GM12891 (cell line): ENCODE data around the gene COMMD10.

ENCODE experiments used
- PAX5 ChIP-seq: IDR thresholded peaks from 2 replicates; pipeline ENCODE4 v1.6.1; 2011; ENCODE audit warnings: low read length, moderate library complexity, mild to moderate bottlenecking; ENCODE audit not compliant: insufficient read depth, severe bottlenecking
- POLR2A ChIP-seq: IDR thresholded peaks from 2 replicates; pipeline ENCODE4 v1.6.1; 2011; ENCODE audit warnings: low read depth, low read length, control low read depth
- POLR2AphosphoS5 ChIP-seq: IDR thresholded peaks from 2 replicates; pipeline ENCODE4 v1.6.1; 2011; ENCODE audit warnings: low read depth, low read length, control low read depth
- POU2F2 ChIP-seq: IDR thresholded peaks from 2 replicates; pipeline ENCODE4 v1.6.1; 2011; ENCODE audit warnings: low read depth, mild to moderate bottlenecking, control low read depth, low read length, moderate library complexity
- SPI1 ChIP-seq: IDR thresholded peaks from 2 replicates; pipeline ENCODE4 v1.6.1; 2011; ENCODE audit warnings: low read depth, low read length, control low read depth
- TAF1 ChIP-seq: IDR thresholded peaks from 2 replicates; pipeline ENCODE4 v1.6.1; 2011; ENCODE audit warnings: low read depth, low read length, control low read depth

DNA sequence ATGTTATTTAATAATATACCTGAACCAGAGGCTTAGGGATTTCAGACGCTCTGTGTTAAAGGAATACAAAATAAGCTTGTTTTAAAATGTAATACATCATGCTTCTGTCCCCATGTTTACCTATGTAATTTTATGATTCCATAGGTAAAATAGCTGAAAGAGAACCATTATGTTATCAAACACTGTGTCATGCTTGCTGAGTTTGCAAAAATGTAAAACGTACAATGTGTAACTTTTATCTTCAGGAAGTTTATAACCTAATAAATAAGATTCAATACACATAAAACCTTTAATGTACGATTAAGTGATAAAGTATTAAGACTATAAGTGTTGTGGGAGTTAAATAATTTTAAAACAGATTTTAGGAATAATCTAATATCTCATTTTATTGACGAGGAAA lies 94.1 kb downstream of the COMMD10 start:
- no peak for TF ChIP-seq PAX5
- TF ChIP-seq POLR2AphosphoS5, result no peak
- no peak for TF ChIP-seq POLR2A
- no peak for TF ChIP-seq TAF1
- TF ChIP-seq POU2F2, result no peak
- TF ChIP-seq SPI1, result no peak
